8988T (cell line): ENCODE data around the gene ITGAV.
A peak's percentile ranks its signal among the peaks of the same experiment; 100 is the strongest.
"Not testable (repeated sequence)": the region's sequence is repeated elsewhere in the genome, so short reads cannot be mapped to it uniquely, and the experiment has no call there.

Experiments used
- DNase-seq: peaks from one replicate; pipeline ENCODE4 v3.0.0; 2011

Gene ITGAV

GRCh38 chr2:186589612-186590349 lies at the start of gene ITGAV:
TSS of gene ITGAV (plus strand) at chr2:186590056. CDS start at chr2:186590339, 283 bp downstream.
- DNase-seq, result peak; percentile 73

GRCh38 chr2:186540941-186541340 lies 48.9 kb upstream of the ITGAV start:
- DNase-seq, result no peak

DNA sequence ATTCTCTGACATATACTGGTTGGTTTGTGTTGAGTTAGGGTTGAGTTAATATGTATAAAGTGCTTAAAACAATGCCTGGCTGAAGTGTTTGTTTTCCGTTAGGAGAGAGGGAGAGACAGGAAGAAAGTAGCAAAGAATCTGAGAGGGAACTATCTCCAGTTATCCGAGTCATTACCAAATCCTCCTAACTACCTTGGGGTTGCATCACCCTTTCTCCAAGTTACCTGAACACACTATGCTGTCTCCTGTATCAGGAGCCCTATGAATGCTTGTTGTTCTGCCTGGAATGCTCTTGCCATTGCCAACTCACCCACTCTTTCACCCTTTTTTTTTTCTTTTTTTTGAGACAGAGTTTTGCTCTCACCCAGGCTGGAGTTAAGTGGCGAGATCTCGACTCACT lies 47.9 kb upstream of the ITGAV start:
- DNase-seq, result no peak

GRCh38 chr2:186543561-186544131 lies 46.2 kb upstream of the ITGAV start:
- DNase-seq, result no peak

DNA sequence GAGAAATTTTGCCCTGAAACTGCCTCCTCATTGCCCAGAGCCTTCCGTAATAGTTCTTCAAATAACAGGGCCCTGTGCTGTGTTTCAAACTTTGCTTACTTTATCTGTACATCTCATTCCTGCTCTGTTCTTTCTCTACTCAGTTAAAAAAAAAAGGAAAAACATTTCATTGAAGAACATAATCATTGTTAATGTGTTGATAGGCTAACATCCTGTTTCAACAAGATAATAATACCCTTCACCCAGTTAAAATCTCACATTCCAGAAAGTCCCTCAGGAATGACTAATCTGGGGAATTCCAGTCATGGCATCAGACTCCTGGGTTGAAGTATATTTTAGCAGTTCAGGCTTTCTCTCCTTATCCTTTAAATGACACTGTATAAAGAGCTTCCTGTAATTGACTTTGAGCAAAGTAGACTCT lies 45.6 kb upstream of the ITGAV start:
- no peak for DNase-seq

GRCh38 chr2:186546846-186547245 lies 43.0 kb upstream of the ITGAV start:
- DNase-seq, result no peak

GRCh38 chr2:186551323-186552050 lies 38.4 kb upstream of the ITGAV start:
- no peak for DNase-seq

DNA sequence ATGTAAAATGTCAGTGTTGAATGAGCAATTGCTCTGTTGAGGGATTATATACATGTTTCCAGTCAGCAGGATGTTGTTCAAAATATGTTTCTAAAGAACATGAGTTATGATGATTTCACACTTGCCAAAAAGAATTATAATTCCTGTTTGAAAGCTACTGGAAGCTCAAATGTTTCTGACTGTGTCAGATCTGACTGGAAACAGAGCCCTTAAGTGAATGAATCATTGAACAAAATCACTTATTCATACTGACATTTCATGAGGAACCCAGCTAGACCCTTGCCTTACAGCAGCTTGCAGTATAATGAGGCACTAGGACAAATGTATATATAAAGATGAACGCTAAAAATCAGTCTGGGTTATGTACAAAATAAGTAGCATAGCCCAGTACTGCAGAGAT lies 35.4 kb upstream of the ITGAV start:
- no peak for DNase-seq

DNA sequence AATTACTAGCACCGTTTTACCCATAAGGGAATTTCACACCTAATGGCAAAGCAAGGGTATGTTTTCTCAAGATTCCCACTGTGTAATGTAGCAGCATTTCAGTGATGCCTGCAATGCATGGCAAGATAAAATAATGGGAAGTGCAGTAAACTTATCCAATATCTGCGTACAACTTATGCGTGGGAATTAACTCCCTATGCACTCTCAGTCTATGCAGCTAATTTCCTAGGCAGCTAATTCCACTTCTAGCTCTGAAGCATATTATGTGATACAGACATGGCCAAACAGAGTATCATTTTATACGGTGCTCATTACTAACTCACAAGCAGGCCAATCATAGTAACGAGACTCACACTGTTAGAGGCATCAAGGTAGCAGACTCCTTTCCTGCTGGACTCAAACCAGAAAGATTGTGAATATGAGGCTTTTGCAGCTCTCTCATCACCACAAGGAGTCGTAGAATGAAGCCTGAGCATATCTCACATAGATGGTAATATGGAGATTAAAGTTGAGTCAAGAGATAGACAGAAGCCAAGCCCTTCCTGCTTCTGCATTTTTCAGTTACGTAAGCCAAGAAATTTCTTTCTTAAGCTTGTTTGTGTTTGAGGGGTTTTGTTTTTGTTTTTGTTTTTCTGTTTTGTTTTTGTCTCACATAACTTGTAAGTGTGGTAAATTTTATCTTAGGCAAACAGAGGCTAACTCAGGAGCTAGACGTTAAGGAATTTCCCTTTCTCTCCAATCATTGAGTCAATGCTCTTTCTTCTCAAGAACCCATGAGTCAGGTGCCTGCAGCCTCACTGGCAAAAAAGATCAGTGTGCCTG lies 34.8 kb upstream of the ITGAV start:
- DNase-seq, result no peak

DNA sequence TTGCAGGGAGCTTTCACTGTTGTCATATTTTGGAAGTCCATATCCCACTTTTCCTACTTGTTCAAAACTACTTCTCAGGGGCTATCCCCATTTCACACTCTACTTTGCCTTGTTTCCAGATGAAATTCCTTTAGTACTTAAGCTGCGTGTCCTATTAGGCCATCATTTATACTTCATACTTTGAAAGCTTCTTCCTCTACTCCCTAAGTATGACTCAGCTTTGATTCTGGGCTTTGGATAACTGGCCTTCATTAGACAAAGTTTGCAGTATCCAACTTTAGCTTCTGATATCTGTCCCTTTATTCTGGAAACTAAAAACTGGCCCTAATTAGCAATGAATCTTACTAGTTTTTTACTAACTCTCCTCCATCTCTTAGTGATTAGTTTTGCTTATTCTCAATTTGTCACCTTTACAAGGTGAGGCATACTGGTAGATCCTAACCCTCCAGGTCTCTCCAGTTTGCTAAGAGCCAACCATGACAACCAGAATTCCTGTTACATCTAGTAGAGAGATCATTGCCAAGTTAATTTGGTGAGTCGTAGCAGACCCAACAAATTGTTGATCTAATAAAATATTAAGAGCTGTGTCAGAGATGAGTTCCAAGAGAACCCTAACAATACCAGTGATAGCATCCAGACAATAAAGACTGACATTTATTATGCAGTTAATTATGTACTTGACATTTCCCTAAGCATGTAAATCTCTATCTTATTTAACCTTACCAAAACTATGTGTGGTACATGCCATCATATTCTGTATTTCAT lies 31.2 kb upstream of the ITGAV start:
- no peak for DNase-seq

- no peak for DNase-seq
Observed at GRCh38 chr2:186559370-186559769, 30.5 kb upstream of the ITGAV start.

DNA sequence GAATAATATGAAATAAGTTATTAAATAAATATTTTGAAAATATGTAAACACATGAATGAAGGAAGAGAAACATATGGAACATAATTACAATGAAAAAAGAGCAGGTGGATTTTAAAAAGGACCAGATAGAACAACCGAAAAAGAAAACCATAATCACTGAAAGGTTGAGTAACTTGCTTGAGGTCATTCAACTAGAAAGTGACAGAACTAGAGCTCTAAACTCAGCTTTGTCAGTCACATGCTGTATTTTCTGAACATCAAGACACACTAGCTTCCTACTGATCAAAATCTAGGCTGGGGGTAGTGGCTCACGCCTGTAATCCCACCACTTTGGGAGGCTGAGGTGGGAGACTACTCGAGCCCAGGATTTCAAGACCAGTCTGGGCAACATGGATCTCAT lies 30.0 kb upstream of the ITGAV start:
- DNase-seq, result no peak

GRCh38 chr2:186560254-186560653 lies 29.6 kb upstream of the ITGAV start:
- DNase-seq, result no peak

DNA sequence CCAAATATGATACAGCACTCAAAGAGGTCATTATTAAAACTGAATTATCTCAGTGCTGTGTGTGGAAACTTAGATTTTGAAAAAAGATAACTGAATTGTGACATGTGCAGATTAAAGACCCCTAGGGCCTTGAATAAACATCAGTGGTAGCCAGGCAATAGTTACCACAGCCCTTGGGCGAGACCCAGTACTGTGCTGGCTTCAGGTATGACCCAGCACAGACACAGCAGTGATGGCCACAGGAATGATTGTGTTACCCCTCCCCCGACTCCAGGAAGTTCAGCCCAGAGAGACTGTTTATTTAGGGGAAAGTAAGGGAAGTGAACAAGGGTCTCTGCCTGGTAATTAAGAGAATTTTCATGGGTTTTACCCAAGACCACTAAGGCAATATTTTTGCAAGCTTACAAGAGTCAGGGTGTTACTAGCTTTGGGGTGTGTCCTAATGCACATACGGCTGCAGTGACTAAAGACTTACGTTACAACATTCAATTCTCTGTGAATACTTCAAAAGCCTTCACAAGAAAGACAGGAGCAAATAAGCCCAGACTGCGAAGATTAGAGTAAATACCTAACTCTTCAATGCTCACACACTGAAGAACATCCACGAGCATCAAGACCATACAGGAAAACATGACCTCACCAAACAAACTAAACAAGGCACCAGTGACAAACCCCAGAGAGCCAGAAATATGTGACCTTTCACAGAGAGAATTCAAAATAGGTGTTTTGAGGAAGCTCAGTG lies 28.2 kb upstream of the ITGAV start:
- no peak for DNase-seq

- no peak for DNase-seq
Observed at GRCh38 chr2:186562209-186562578, 27.7 kb upstream of the ITGAV start.

DNA sequence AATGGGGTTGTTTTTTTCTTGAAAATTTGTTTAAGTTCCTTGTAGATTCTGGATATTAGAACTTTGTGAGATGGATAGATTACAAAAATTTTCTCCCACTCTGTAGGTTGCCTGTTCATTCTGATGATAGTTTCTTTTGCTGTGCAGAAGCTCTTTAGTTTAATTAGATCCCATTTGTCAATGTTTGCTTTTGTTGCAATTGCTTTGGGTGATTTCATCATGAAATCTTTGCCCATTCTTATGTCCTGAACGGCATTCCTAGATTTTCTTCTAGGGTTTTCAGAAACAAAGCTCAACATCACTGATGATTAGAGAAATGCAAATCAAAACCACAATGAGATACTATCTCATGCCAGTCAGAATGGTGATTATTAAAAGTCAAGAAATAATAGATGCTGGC lies 21.3 kb upstream of the ITGAV start:
- not testable (repeated sequence) for DNase-seq

GRCh38 chr2:186569127-186569526 lies 20.7 kb upstream of the ITGAV start:
- not testable (repeated sequence) for DNase-seq

- DNase-seq, result no peak
Observed at GRCh38 chr2:186569897-186570296, 20.0 kb upstream of the ITGAV start.

DNA sequence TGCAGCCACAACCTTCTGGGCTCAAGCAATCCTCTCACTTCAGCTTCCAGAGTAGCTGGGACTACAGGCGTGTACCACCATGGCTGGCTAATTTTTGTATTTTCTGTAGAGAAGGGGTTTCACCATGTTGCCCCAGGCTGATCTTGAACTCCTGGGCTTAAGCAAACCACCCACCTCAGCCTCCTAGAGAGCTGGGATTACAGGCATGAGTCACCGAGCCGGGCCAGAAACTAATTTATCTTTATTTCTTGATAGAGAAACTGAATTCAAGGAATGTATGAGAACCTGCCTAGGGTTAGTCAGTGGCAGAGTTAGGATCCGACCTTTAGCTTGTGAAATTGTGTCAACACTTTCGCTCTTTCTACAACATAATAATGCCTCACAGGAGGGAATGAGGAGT lies 19.3 kb upstream of the ITGAV start:
- no peak for DNase-seq

DNA sequence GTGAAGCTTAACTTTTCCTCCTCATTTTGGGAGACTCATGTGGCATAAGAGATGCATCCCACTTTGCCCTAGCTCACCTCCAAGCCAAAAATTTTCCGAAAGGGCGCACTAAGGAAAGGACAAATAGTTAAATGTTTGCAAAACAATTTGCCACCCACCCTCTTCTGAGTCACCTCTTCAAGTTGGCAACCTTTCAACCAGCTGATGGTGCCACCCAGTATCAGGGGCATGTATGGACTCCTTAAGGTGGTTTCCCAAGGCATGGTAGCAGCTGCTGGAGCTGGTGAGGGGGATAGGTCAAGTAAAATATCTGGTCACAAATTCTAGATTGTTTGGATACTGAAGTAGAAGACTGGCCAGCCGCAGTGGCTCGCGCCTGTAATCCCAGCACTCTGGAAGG lies 17.2 kb upstream of the ITGAV start:
- no peak for DNase-seq

GRCh38 chr2:186573531-186573930 lies 16.3 kb upstream of the ITGAV start:
- no peak for DNase-seq

DNA sequence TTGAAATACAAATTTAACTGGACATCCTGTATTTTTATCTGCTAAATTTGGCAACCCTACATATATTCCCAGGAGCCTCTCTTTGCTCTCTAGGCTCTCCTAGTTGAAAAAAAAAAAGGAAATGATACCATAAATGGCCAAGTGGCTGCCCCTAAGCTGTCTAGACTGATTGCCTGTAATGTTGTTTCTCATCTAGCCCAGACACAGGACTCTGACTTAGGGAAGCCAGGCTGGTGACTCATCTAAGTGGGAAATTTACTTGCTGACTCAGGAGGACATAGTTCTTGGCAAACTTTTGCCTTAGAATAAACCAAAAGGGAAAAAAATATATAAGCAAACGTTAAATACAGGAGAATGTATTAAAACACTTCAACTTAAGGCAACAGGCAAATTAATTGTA lies 14.6 kb upstream of the ITGAV start:
- DNase-seq, result peak; percentile 30
